ENCODE results near the gene ABCB9. TPM values are rescaled to one million over a fixed set of nuclear protein-coding genes. Genes with fewer than 3 reads are reported as not detected.
"Not testable (repeated sequence)": the region's sequence is repeated elsewhere in the genome, so short reads cannot be mapped to it uniquely, and the experiment has no call there.

ABCB9 gene
- total and polyA plus RNA-seq, 8 donors = 4.5 to 11.8 (median 8.3) TPM

GRCh38 chr12:122908915-122909314 is 57.3 kb downstream of the ABCB9 start:
- no peaks in the 10 kb centered on the region for H3K36me3 ChIP-seq
- intact Hi-C loops (cut with DNase I) = no loop called here
- peaks cover 0 to 12% of the 10 kb centered on the region in 2 donors for H3K4me1 ChIP-seq
- no peaks in the 10 kb centered on the region for H3K9me3 ChIP-seq
- H3K27ac ChIP-seq = no peak overlapping the region
- ATAC-seq = no peak
- DNase-seq = no peak
- no peak overlapping the region for H3K4me3 ChIP-seq
- H3K27me3 ChIP-seq = no peaks in the 10 kb centered on the region
- TF ChIP-seq CTCF (IDR thresholded peaks at IDR 0.05) = no peak

DNA sequence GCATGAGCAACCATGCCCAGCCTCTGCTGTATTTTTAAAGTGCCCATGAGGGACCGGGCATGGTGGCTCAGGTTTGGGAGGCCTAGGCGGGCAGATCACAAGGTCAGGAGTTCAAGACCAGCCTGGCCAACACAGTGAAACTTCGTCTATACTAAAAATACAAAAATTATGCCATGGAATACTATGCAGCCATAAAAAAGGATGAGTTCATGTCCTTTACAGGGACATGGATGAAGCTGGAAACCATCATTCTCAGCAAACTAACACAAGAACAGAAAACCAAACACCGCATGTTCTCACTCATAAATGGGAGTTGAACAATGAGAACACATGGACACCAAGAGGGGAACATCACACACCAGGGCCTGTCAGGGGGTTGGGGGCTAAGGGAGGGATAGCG is 61.0 kb downstream of the ABCB9 start:
- H3K36me3 ChIP-seq; intact Hi-C loops (cut with DNase I); H3K27me3 ChIP-seq; ATAC-seq; H3K9me3 ChIP-seq; H3K4me3 ChIP-seq; DNase-seq: not testable (repeated sequence)
- peaks cover 0 to 22% of the 10 kb centered on the region in 2 donors for H3K4me1 ChIP-seq
- peak overlapping the region in 1 of 2 donors; percentile 78 for H3K27ac ChIP-seq

DNA sequence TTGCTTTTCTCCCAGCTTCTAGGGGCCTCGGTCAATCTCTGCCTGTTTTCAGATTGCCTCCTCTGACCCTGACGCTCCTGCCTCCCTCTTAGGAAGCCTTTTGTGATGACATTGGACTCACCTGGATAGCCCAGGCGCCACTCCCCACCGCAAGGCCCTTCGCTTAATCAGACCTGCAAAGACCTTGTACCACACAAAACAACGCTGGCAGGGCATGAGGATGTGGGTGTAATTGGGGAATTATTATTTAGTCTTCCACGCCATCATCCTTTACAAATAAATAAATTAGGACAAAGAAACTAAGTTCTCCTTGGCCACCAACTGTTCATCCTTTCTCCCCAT is 62.6 kb downstream of the ABCB9 start:
- no peak for ATAC-seq
- intact Hi-C loops (cut with DNase I) = no loop called here
- Histone ChIP-seq H3K27me3 (no peaks in the 10 kb centered on the region), H3K27ac (peak overlapping the region in 1 of 2 donors; percentile 45), H3K36me3 (no peaks in the 10 kb centered on the region), H3K4me1 (peaks cover 0 to 23% of the 10 kb centered on the region in 2 donors), H3K4me3 (no peak overlapping the region), H3K9me3 (no peaks in the 10 kb centered on the region)
- DNase-seq = no peak
- no peak for TF ChIP-seq CTCF (IDR thresholded peaks at IDR 0.05)

GRCh38 chr12:122902854-122903692 is 63.2 kb downstream of the ABCB9 start:
- no peaks in the 10 kb centered on the region for H3K9me3 ChIP-seq
- ATAC-seq (no peak), DNase-seq (no peak)
- no peak overlapping the region for H3K4me3 ChIP-seq
- H3K36me3 ChIP-seq = no peaks in the 10 kb centered on the region
- peaks cover 0 to 29% of the 10 kb centered on the region in 2 donors for H3K4me1 ChIP-seq
- intact Hi-C loops (cut with DNase I) = no loop called here
- H3K27ac ChIP-seq = peak overlapping the region in 1 of 2 donors; percentile 45
- no peak for TF ChIP-seq CTCF (IDR thresholded peaks at IDR 0.05)
- H3K27me3 ChIP-seq = no peaks in the 10 kb centered on the region

- H3K4me1 ChIP-seq = peaks cover 0 to 29% of the 10 kb centered on the region in 2 donors
- ATAC-seq = no peak
- H3K9me3 ChIP-seq = no peaks in the 10 kb centered on the region
- H3K27me3 ChIP-seq = no peaks in the 10 kb centered on the region
- no peak for TF ChIP-seq CTCF (IDR thresholded peaks at IDR 0.05)
- no peaks in the 10 kb centered on the region for H3K36me3 ChIP-seq
- intact Hi-C loops (cut with DNase I) = no loop called here
- H3K27ac ChIP-seq = no peak overlapping the region
- H3K4me3 ChIP-seq = no peak overlapping the region
- no peak for DNase-seq
These were observed 66.4 kb downstream of the ABCB9 start for GRCh38 chr12:122899887-122900286.

All from left lung (tissue), 10 donors.